H1 (cell line): ENCODE measurements around the gene RPS6KL1. TPM values are rescaled to one million over a fixed set of nuclear protein-coding genes. Genes with fewer than 3 reads are reported as not detected.

Experiments used
- CTCF ChIA-PET: fragments of 300-600 bp; sonication (Branson Sonifier 250); formaldehyde crosslinking; loops from one replicate; lab custom pipeline; 2021; ENCODE audit not compliant: partially characterized antibody; lab: Charles Lee
- POLR2A ChIA-PET: fragments of 300-600 bp; sonication (Branson Sonifier 250); formaldehyde crosslinking; loops from one replicate; lab custom pipeline; 2021; ENCODE audit warnings: inconsistent platforms; ENCODE audit not compliant: partially characterized antibody; lab: Charles Lee
- DNase-seq, 2 experiments: peaks; one replicate each; pipeline versions ENCODE4 v3.0.0 to v3.0.0-alpha.2; 2010 to 2022; ENCODE audit warnings: low spot score in 2 of 2, low read depth in 1 of 2, mixed read lengths in 1 of 2
- FAIRE-seq: peaks from 2 replicates; lab custom pipeline; 2011; peaks lifted over from hg19 to GRCh38; lab: Jason Lieb, UNC
- H2AFZ ChIP-seq: 2 replicates; pipeline ENCODE4 v1.8.1; 2012; ENCODE audit warnings: low read length, inconsistent platforms
- H2AK5ac ChIP-seq: 2 replicates; pipeline ENCODE4 v1.6.1; 2013; ENCODE audit warnings: low read depth, low read length
- H2BK120ac ChIP-seq: replicated peaks from 2 replicates; pipeline ENCODE3; 2013; ENCODE audit warnings: low read depth, low read length, inconsistent platforms
- H2BK12ac ChIP-seq: 2 replicates; pipeline ENCODE4 v1.6.1; 2013; ENCODE audit warnings: low read depth, low read length
- H2BK15ac ChIP-seq: 2 replicates; pipeline ENCODE4 v1.6.1; 2013; ENCODE audit warnings: low read length
- H2BK20ac ChIP-seq: 2 replicates; pipeline ENCODE4 v1.6.1; 2013; ENCODE audit warnings: low read length
- H2BK5ac ChIP-seq: 2 replicates; pipeline ENCODE4 v1.6.1; 2013; ENCODE audit warnings: low read depth, low read length
- H3K14ac ChIP-seq: 2 replicates; pipeline ENCODE4 v1.6.1; 2013; ENCODE audit warnings: inconsistent platforms; ENCODE audit not compliant: insufficient read length
- H3K18ac ChIP-seq: 2 replicates; pipeline ENCODE4 v1.6.1; 2013; ENCODE audit warnings: low read length; ENCODE audit errors: extremely low read depth
- H3K23ac ChIP-seq: 2 replicates; pipeline ENCODE4 v1.6.1; 2013; ENCODE audit warnings: inconsistent platforms; ENCODE audit not compliant: insufficient read length
- H3K23me2 ChIP-seq: 2 replicates; pipeline ENCODE4 v1.6.1; 2013; ENCODE audit warnings: low read depth, low read length
- H3K27ac ChIP-seq: 2 replicates; pipeline ENCODE4 v1.6.1; 2011; ENCODE audit warnings: low read depth, low read length, inconsistent platforms
- H3K27me3 ChIP-seq, 4 experiments: replicated peaks in 1 of 4; 1 replicate in 1 of 4; 2 replicates in 3 of 4; pipeline versions ENCODE4 v1.6.1 to v1.8.1; 2011 to 2013; ENCODE audit warnings: low read length in 3 of 4, mild to moderate bottlenecking in 3 of 4, inconsistent platforms in 2 of 4, mixed read lengths in 2 of 4, moderate library complexity in 1 of 4; ENCODE audit not compliant: control insufficient read depth in 3 of 4, insufficient read depth in 3 of 4; ENCODE audit errors: extremely low read depth in 1 of 4
- H3K36me3 ChIP-seq, 4 experiments: 2 replicates each; pipeline versions ENCODE4 v1.6.1 to v1.8.1; 2011 to 2013; ENCODE audit warnings: mild to moderate bottlenecking in 4 of 4, low read length in 3 of 4, moderate library complexity in 2 of 4, control low read depth in 1 of 4, inconsistent platforms in 1 of 4; ENCODE audit not compliant: insufficient read depth in 4 of 4, control insufficient read depth in 2 of 4
- H3K4ac ChIP-seq: replicated peaks from 2 replicates; pipeline ENCODE3; 2013; ENCODE audit warnings: low read length, low read depth, mixed read lengths, inconsistent platforms; ENCODE audit not compliant: insufficient read length
- H3K4me1 ChIP-seq, 4 experiments: replicated peaks in 1 of 4; 1 replicate in 1 of 4; 2 replicates in 3 of 4; pipeline versions ENCODE4 v1.6.1 to v1.8.1; 2011 to 2013; ENCODE audit warnings: low read length in 3 of 4, inconsistent platforms in 2 of 4, mixed read lengths in 1 of 4; ENCODE audit not compliant: insufficient read depth in 4 of 4, control insufficient read depth in 3 of 4
- H3K4me2 ChIP-seq, 2 experiments: 2 replicates each; pipeline versions ENCODE4 v1.6.1 to v1.8.1; 2011 to 2013; ENCODE audit warnings: low read depth in 2 of 2, low read length in 2 of 2, control low read depth in 1 of 2, inconsistent platforms in 1 of 2, mild to moderate bottlenecking in 1 of 2; ENCODE audit not compliant: insufficient read depth in 1 of 2
- H3K4me3 ChIP-seq, 4 experiments: fragments of 200-600, 300-600 bp in 1 of 4; sonication (generic), shearing (Covaris generic), sonication (Bioruptor Twin) in 1 of 4; 2 replicates each; pipeline versions ENCODE4 v1.5.1 to v1.8.1; 2011 to 2016; ENCODE audit warnings: low read length in 4 of 4, low read depth in 3 of 4, control low read depth in 2 of 4, inconsistent platforms in 2 of 4, mild to moderate bottlenecking in 2 of 4, mixed read lengths in 1 of 4, moderate library complexity in 1 of 4; ENCODE audit not compliant: insufficient read depth in 2 of 4; ENCODE audit errors: extremely low read depth in 1 of 4
- H3K56ac ChIP-seq: replicated peaks from 2 replicates; pipeline ENCODE3; 2013; ENCODE audit warnings: low read depth, mild to moderate bottlenecking, mixed read lengths, low read length, inconsistent platforms; ENCODE audit not compliant: insufficient read length
- H3K79me1 ChIP-seq: 2 replicates; pipeline ENCODE4 v1.6.1; 2013; ENCODE audit warnings: low read depth, low read length, control low read depth
- H3K79me2 ChIP-seq, 2 experiments: 2 replicates each; pipeline versions ENCODE4 v1.6.1 to v1.8.1; 2012 to 2013; ENCODE audit warnings: low read length in 2 of 2, mild to moderate bottlenecking in 2 of 2, inconsistent platforms in 1 of 2; ENCODE audit not compliant: insufficient read depth in 2 of 2, control insufficient read depth in 1 of 2
- H3K9ac ChIP-seq, 4 experiments: replicated peaks in 1 of 4; 1 replicate in 1 of 4; 2 replicates in 3 of 4; pipeline versions ENCODE4 v1.6.1 to v1.8.1; 2011 to 2013; ENCODE audit warnings: low read depth in 3 of 4, low read length in 3 of 4, control low read depth in 2 of 4, mild to moderate bottlenecking in 2 of 4, moderate library complexity in 2 of 4, inconsistent platforms in 1 of 4; ENCODE audit errors: extremely low read depth in 1 of 4
- H3K9me3 ChIP-seq, 2 experiments: 2 replicates each; pipeline versions ENCODE4 v1.6.1 to v1.8.1; 2012 to 2013; ENCODE audit warnings: mild to moderate bottlenecking in 2 of 2, moderate library complexity in 2 of 2, control low read depth in 1 of 2, inconsistent platforms in 1 of 2, low read depth in 1 of 2, low read length in 1 of 2, mixed read lengths in 1 of 2; ENCODE audit not compliant: insufficient read depth in 2 of 2
- H4K20me1 ChIP-seq, 2 experiments: replicated peaks in 1 of 2; 2 replicates each; pipeline versions ENCODE3 to v1.8.1; 2011 to 2013; ENCODE audit warnings: inconsistent platforms in 2 of 2, low read length in 2 of 2, mild to moderate bottlenecking in 1 of 2; ENCODE audit not compliant: insufficient read depth in 2 of 2, control insufficient read depth in 1 of 2
- H4K5ac ChIP-seq: 2 replicates; pipeline ENCODE4 v1.6.1; 2013; ENCODE audit warnings: low read length, low read depth, mixed read lengths, inconsistent platforms; ENCODE audit not compliant: insufficient read length
- H4K8ac ChIP-seq: 2 replicates; pipeline ENCODE4 v1.8.0; 2013; ENCODE audit warnings: mild to moderate bottlenecking, moderate library complexity, low read length, inconsistent platforms; ENCODE audit not compliant: insufficient read depth; ENCODE audit errors: extremely low read depth
- H4K91ac ChIP-seq: replicated peaks from 2 replicates; pipeline ENCODE3; 2013; ENCODE audit warnings: low read length, mixed read lengths, inconsistent platforms; ENCODE audit not compliant: insufficient read length
- CREB1 ChIP-seq: IDR thresholded peaks from 2 replicates; pipeline ENCODE4 v1.6.1; 2012; ENCODE audit warnings: inconsistent platforms
- FOSL1 ChIP-seq: IDR thresholded peaks from 2 replicates; pipeline ENCODE4 v1.6.1; 2011; ENCODE audit warnings: mild to moderate bottlenecking, low read depth, low read length, moderate library complexity; ENCODE audit not compliant: insufficient read depth
- GABPA ChIP-seq: IDR thresholded peaks from 2 replicates; pipeline ENCODE4 v1.6.1; 2011; ENCODE audit warnings: mild to moderate bottlenecking, low read length, moderate library complexity, borderline replicate concordance; ENCODE audit not compliant: insufficient read depth
- KDM5A ChIP-seq: fragments of 200-600 bp; IDR thresholded peaks from 2 replicates; pipeline ENCODE4 v1.7.1; 2012; ENCODE audit warnings: mild to moderate bottlenecking, low read length, inconsistent platforms, mixed read lengths
- SP2 ChIP-seq: IDR thresholded peaks from 2 replicates; pipeline ENCODE4 v1.6.1; 2012; ENCODE audit warnings: mild to moderate bottlenecking, low read length, inconsistent platforms
- SP4 ChIP-seq: IDR thresholded peaks from 2 replicates; pipeline ENCODE4 v1.6.1; 2012; ENCODE audit warnings: low read length, inconsistent platforms
- SRF ChIP-seq: IDR thresholded peaks from 2 replicates; pipeline ENCODE4 v1.6.1; 2011; ENCODE audit warnings: mild to moderate bottlenecking, low read depth, low read length, moderate library complexity
- WGBS, 2 experiments: shearing (Covaris generic) in 1 of 2; methylation state at CpG; one replicate each; pipeline versions ENCODE4 v1.1.6 to v1.1.7; 2013 to 2015; ENCODE audit warnings: low lambda C conversion rate in 2 of 2, mixed read lengths in 2 of 2, inconsistent platforms in 1 of 2, low coverage in 1 of 2, missing lambda C conversion rate in 1 of 2; ENCODE audit not compliant: insufficient replicate concordance in 2 of 2, insufficient coverage in 1 of 2, insufficient read length in 1 of 2; ENCODE audit errors: extremely low coverage in 1 of 2, missing lambda C conversion rate in 1 of 2; 5-methylcytosine and 5-hydroxymethylcytosine counted together
- polyA plus RNA-seq, 7 experiments: library from polyadenylated mRNA; depleted of rRNA in 3 of 7; stranded (reverse) in 5 of 7; unstranded in 2 of 7; fragments of >200 nt in 5 of 7; fragments of 200-250 nt in 2 of 7; gene quantifications; 1 replicate in 5 of 7; 2 replicates in 1 of 7; 4 replicates in 1 of 7; pipeline versions ENCODE4 v1.2.1 to v1.2.3, GENCODE V29; 2011 to 2013; ENCODE audit warnings: missing spikeins in 2 of 7, mixed read lengths in 2 of 7
- total RNA-seq: library from RNA; stranded (reverse); fragmentation: NEBNext Ultra II Directional; extraction: Animal tissue kit (Norgen Biotek cat#: 25700); gene quantifications from 2 replicates; pipeline ENCODE4 v1.2.1, GENCODE V29; 2021

The RPS6KL1 gene
- total and polyA plus RNA-seq, 2 of the 8 experiments (the other 6 are each of a cell fraction or from before 2014, with no cell fraction given) = 9.8 to 13.8 TPM

DNA sequence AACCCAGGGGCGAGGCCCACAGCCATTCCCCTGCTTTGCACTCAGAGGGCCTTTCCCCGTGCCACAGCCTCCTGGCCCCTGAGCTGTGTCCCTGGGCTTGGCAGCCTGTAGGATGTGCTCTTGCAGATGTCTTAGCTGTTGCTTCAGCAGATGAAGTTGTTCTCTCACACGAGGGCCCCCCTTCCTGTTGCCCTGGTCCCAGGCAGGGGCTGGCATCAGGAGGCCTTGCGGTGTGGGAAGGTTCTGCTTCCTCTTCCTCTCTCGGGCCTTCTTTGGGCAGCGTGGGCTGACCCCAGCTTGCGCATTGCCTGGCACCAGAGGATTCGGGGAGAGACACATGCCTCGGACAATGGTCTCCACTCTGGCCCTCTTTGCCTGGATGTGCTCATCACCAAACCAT lies 59.8 kb downstream of the RPS6KL1 start:
- DNase-seq = no peak
- CTCF ChIA-PET = interaction anchor here (0.7 to 18.3 kb wide), 11 partner anchors 13 to 225 kb away, joined by 3 to 509 read pairs (median 5); partner anchors contain the start of genes DLST and PROX2
- FAIRE-seq = no peak

More for the DNA sequence above, 59.8 kb downstream of the RPS6KL1 start:
- Histone ChIP-seq H3K36me3 (no peaks in the 10 kb centered on the region), H3K27ac (no peak overlapping the region), H3K79me1 (no peaks in the 10 kb centered on the region), H3K4me1 (0 out of 7 replicates have a peak, but pooled peaks cover 0 to 2% (median 0%) of the 10 kb centered on the region in 4 experiments), H3K18ac (no peak overlapping the region), H3K23me2 (no peaks in the 10 kb centered on the region; the same call in 1 of the 2 replicates), H4K8ac (peak overlapping the region; percentile 23; the same call in 1 of the 2 replicates), H3K23ac (no peak overlapping the region), H3K27me3 (no peaks in the 10 kb centered on the region), H2BK15ac (no peak overlapping the region), H3K9ac (no peak overlapping the region; a peak in 1 of 7 replicates), H3K79me2 (no peaks in the 10 kb centered on the region), H4K20me1 (no peaks in the 10 kb centered on the region), H3K4ac (no peak overlapping the region), H2AFZ (no peak overlapping the region), H4K5ac (no peak overlapping the region), H2BK120ac (no peak overlapping the region), H2BK20ac (no peak overlapping the region), H4K91ac (no peak overlapping the region), H2BK5ac (no peak overlapping the region), H2AK5ac (no peak overlapping the region), H3K14ac (no peak overlapping the region), H3K56ac (no peak overlapping the region), H3K4me2 (no peak overlapping the region), H3K4me3 (no peak overlapping the region), H3K9me3 (no peaks in the 10 kb centered on the region), H2BK12ac (no peak overlapping the region)
- WGBS, 2 experiments = 84% methylated on average over 9 of the region's 9 CpGs; no CpG with 5 or more reads in 1 of the 2 experiments
- POLR2A ChIA-PET = interaction anchor here (1.2 to 8.6 kb wide), 4 partner anchors 10 to 43 kb away, joined by 3 to 80 read pairs (median 6); partner anchors contain the start of gene DLST
- TF ChIP-seq KDM5A (no peak), GABPA (no peak), FOSL1 (no peak), SP4 (no peak), CREB1 (no peak), SP2 (no peak), SRF (no peak)
